H1 (cell line): ENCODE data around the gene RFPL3. TPM values are rescaled to one million over a fixed set of nuclear protein-coding genes. Genes with fewer than 3 reads are reported as not detected.
A peak's percentile ranks its signal among the peaks of the same experiment; 100 is the strongest.

Source experiments
- CTCF ChIA-PET: fragments of 300-600 bp; sonication (Branson Sonifier 250); formaldehyde crosslinking; loops from one replicate; lab custom pipeline; 2021; ENCODE audit not compliant: partially characterized antibody; lab: Charles Lee
- POLR2A ChIA-PET: fragments of 300-600 bp; sonication (Branson Sonifier 250); formaldehyde crosslinking; loops from one replicate; lab custom pipeline; 2021; ENCODE audit warnings: inconsistent platforms; ENCODE audit not compliant: partially characterized antibody; lab: Charles Lee
- DNase-seq, 2 experiments: peaks; one replicate each; pipeline versions ENCODE4 v3.0.0 to v3.0.0-alpha.2; 2010 to 2022; ENCODE audit warnings: low spot score in 2 of 2, low read depth in 1 of 2, mixed read lengths in 1 of 2
- FAIRE-seq: peaks from 2 replicates; lab custom pipeline; 2011; peaks lifted over from hg19 to GRCh38; lab: Jason Lieb, UNC
- H2AFZ ChIP-seq: 2 replicates; pipeline ENCODE4 v1.8.1; 2012; ENCODE audit warnings: low read length, inconsistent platforms
- H2AK5ac ChIP-seq: 2 replicates; pipeline ENCODE4 v1.6.1; 2013; ENCODE audit warnings: low read depth, low read length
- H2BK120ac ChIP-seq: replicated peaks from 2 replicates; pipeline ENCODE3; 2013; ENCODE audit warnings: low read depth, low read length, inconsistent platforms
- H2BK12ac ChIP-seq: 2 replicates; pipeline ENCODE4 v1.6.1; 2013; ENCODE audit warnings: low read depth, low read length
- H2BK15ac ChIP-seq: 2 replicates; pipeline ENCODE4 v1.6.1; 2013; ENCODE audit warnings: low read length
- H2BK20ac ChIP-seq: 2 replicates; pipeline ENCODE4 v1.6.1; 2013; ENCODE audit warnings: low read length
- H2BK5ac ChIP-seq: 2 replicates; pipeline ENCODE4 v1.6.1; 2013; ENCODE audit warnings: low read depth, low read length
- H3K14ac ChIP-seq: 2 replicates; pipeline ENCODE4 v1.6.1; 2013; ENCODE audit warnings: inconsistent platforms; ENCODE audit not compliant: insufficient read length
- H3K18ac ChIP-seq: 2 replicates; pipeline ENCODE4 v1.6.1; 2013; ENCODE audit warnings: low read length; ENCODE audit errors: extremely low read depth
- H3K23ac ChIP-seq: 2 replicates; pipeline ENCODE4 v1.6.1; 2013; ENCODE audit warnings: inconsistent platforms; ENCODE audit not compliant: insufficient read length
- H3K23me2 ChIP-seq: 2 replicates; pipeline ENCODE4 v1.6.1; 2013; ENCODE audit warnings: low read depth, low read length
- H3K27ac ChIP-seq: 2 replicates; pipeline ENCODE4 v1.6.1; 2011; ENCODE audit warnings: low read depth, low read length, inconsistent platforms
- H3K27me3 ChIP-seq, 4 experiments: replicated peaks in 1 of 4; 1 replicate in 1 of 4; 2 replicates in 3 of 4; pipeline versions ENCODE4 v1.6.1 to v1.8.1; 2011 to 2013; ENCODE audit warnings: low read length in 3 of 4, mild to moderate bottlenecking in 3 of 4, inconsistent platforms in 2 of 4, mixed read lengths in 2 of 4, moderate library complexity in 1 of 4; ENCODE audit not compliant: control insufficient read depth in 3 of 4, insufficient read depth in 3 of 4; ENCODE audit errors: extremely low read depth in 1 of 4
- H3K36me3 ChIP-seq, 4 experiments: 2 replicates each; pipeline versions ENCODE4 v1.6.1 to v1.8.1; 2011 to 2013; ENCODE audit warnings: mild to moderate bottlenecking in 4 of 4, low read length in 3 of 4, moderate library complexity in 2 of 4, control low read depth in 1 of 4, inconsistent platforms in 1 of 4; ENCODE audit not compliant: insufficient read depth in 4 of 4, control insufficient read depth in 2 of 4
- H3K4ac ChIP-seq: replicated peaks from 2 replicates; pipeline ENCODE3; 2013; ENCODE audit warnings: low read length, low read depth, mixed read lengths, inconsistent platforms; ENCODE audit not compliant: insufficient read length
- H3K4me1 ChIP-seq, 4 experiments: replicated peaks in 1 of 4; 1 replicate in 1 of 4; 2 replicates in 3 of 4; pipeline versions ENCODE4 v1.6.1 to v1.8.1; 2011 to 2013; ENCODE audit warnings: low read length in 3 of 4, inconsistent platforms in 2 of 4, mixed read lengths in 1 of 4; ENCODE audit not compliant: insufficient read depth in 4 of 4, control insufficient read depth in 3 of 4
- H3K4me2 ChIP-seq, 2 experiments: 2 replicates each; pipeline versions ENCODE4 v1.6.1 to v1.8.1; 2011 to 2013; ENCODE audit warnings: low read depth in 2 of 2, low read length in 2 of 2, control low read depth in 1 of 2, inconsistent platforms in 1 of 2, mild to moderate bottlenecking in 1 of 2; ENCODE audit not compliant: insufficient read depth in 1 of 2
- H3K4me3 ChIP-seq, 4 experiments: fragments of 200-600, 300-600 bp in 1 of 4; sonication (generic), shearing (Covaris generic), sonication (Bioruptor Twin) in 1 of 4; 2 replicates each; pipeline versions ENCODE4 v1.5.1 to v1.8.1; 2011 to 2016; ENCODE audit warnings: low read length in 4 of 4, low read depth in 3 of 4, control low read depth in 2 of 4, inconsistent platforms in 2 of 4, mild to moderate bottlenecking in 2 of 4, mixed read lengths in 1 of 4, moderate library complexity in 1 of 4; ENCODE audit not compliant: insufficient read depth in 2 of 4; ENCODE audit errors: extremely low read depth in 1 of 4
- H3K56ac ChIP-seq: replicated peaks from 2 replicates; pipeline ENCODE3; 2013; ENCODE audit warnings: low read depth, mild to moderate bottlenecking, mixed read lengths, low read length, inconsistent platforms; ENCODE audit not compliant: insufficient read length
- H3K79me1 ChIP-seq: 2 replicates; pipeline ENCODE4 v1.6.1; 2013; ENCODE audit warnings: low read depth, low read length, control low read depth
- H3K79me2 ChIP-seq, 2 experiments: 2 replicates each; pipeline versions ENCODE4 v1.6.1 to v1.8.1; 2012 to 2013; ENCODE audit warnings: low read length in 2 of 2, mild to moderate bottlenecking in 2 of 2, inconsistent platforms in 1 of 2; ENCODE audit not compliant: insufficient read depth in 2 of 2, control insufficient read depth in 1 of 2
- H3K9ac ChIP-seq, 4 experiments: replicated peaks in 1 of 4; 1 replicate in 1 of 4; 2 replicates in 3 of 4; pipeline versions ENCODE4 v1.6.1 to v1.8.1; 2011 to 2013; ENCODE audit warnings: low read depth in 3 of 4, low read length in 3 of 4, control low read depth in 2 of 4, mild to moderate bottlenecking in 2 of 4, moderate library complexity in 2 of 4, inconsistent platforms in 1 of 4; ENCODE audit errors: extremely low read depth in 1 of 4
- H3K9me3 ChIP-seq, 2 experiments: 2 replicates each; pipeline versions ENCODE4 v1.6.1 to v1.8.1; 2012 to 2013; ENCODE audit warnings: mild to moderate bottlenecking in 2 of 2, moderate library complexity in 2 of 2, control low read depth in 1 of 2, inconsistent platforms in 1 of 2, low read depth in 1 of 2, low read length in 1 of 2, mixed read lengths in 1 of 2; ENCODE audit not compliant: insufficient read depth in 2 of 2
- H4K20me1 ChIP-seq, 2 experiments: replicated peaks in 1 of 2; 2 replicates each; pipeline versions ENCODE3 to v1.8.1; 2011 to 2013; ENCODE audit warnings: inconsistent platforms in 2 of 2, low read length in 2 of 2, mild to moderate bottlenecking in 1 of 2; ENCODE audit not compliant: insufficient read depth in 2 of 2, control insufficient read depth in 1 of 2
- H4K5ac ChIP-seq: 2 replicates; pipeline ENCODE4 v1.6.1; 2013; ENCODE audit warnings: low read length, low read depth, mixed read lengths, inconsistent platforms; ENCODE audit not compliant: insufficient read length
- H4K8ac ChIP-seq: 2 replicates; pipeline ENCODE4 v1.8.0; 2013; ENCODE audit warnings: mild to moderate bottlenecking, moderate library complexity, low read length, inconsistent platforms; ENCODE audit not compliant: insufficient read depth; ENCODE audit errors: extremely low read depth
- H4K91ac ChIP-seq: replicated peaks from 2 replicates; pipeline ENCODE3; 2013; ENCODE audit warnings: low read length, mixed read lengths, inconsistent platforms; ENCODE audit not compliant: insufficient read length
- CREB1 ChIP-seq: IDR thresholded peaks from 2 replicates; pipeline ENCODE4 v1.6.1; 2012; ENCODE audit warnings: inconsistent platforms
- EP300 ChIP-seq, 2 experiments: IDR thresholded peaks; 1 replicate in 1 of 2; 2 replicates in 1 of 2; pipeline ENCODE4 v1.6.1; 2011 to 2012; ENCODE audit warnings: low read depth in 2 of 2, low read length in 2 of 2, mild to moderate bottlenecking in 2 of 2, borderline replicate concordance in 1 of 2, inconsistent platforms in 1 of 2, moderate library complexity in 1 of 2
- EZH2 ChIP-seq: fragments of 200-600 bp; sonication (generic); IDR thresholded peaks from 2 replicates; pipeline ENCODE4 v1.7.1; 2012; ENCODE audit warnings: low read depth, mild to moderate bottlenecking, moderate library complexity, low read length, inconsistent platforms; ENCODE audit not compliant: severe bottlenecking
- GTF2F1 ChIP-seq: IDR thresholded peaks from 2 replicates; pipeline ENCODE4 v1.6.1; 2012; ENCODE audit warnings: low read depth, low read length, improper control_type of control experiment, borderline replicate concordance
- JUN ChIP-seq: IDR thresholded peaks from 2 replicates; pipeline ENCODE4 v1.6.1; 2011; ENCODE audit warnings: low read depth, mild to moderate bottlenecking, improper control_type of control experiment, low read length
- RBBP5 ChIP-seq: IDR thresholded peaks from 2 replicates; pipeline ENCODE4 v1.7.1; 2012; ENCODE audit warnings: low read depth, mild to moderate bottlenecking, inconsistent platforms, low read length, moderate library complexity, borderline replicate concordance
- USF2 ChIP-seq: IDR thresholded peaks from 2 replicates; pipeline ENCODE4 v1.6.1; 2011; ENCODE audit warnings: low read length, improper control_type of control experiment
- WGBS, 2 experiments: shearing (Covaris generic) in 1 of 2; methylation state at CpG; one replicate each; pipeline versions ENCODE4 v1.1.6 to v1.1.7; 2013 to 2015; ENCODE audit warnings: low lambda C conversion rate in 2 of 2, mixed read lengths in 2 of 2, inconsistent platforms in 1 of 2, low coverage in 1 of 2, missing lambda C conversion rate in 1 of 2; ENCODE audit not compliant: insufficient replicate concordance in 2 of 2, insufficient coverage in 1 of 2, insufficient read length in 1 of 2; ENCODE audit errors: extremely low coverage in 1 of 2, missing lambda C conversion rate in 1 of 2; 5-methylcytosine and 5-hydroxymethylcytosine counted together
- polyA plus RNA-seq, 7 experiments: library from polyadenylated mRNA; depleted of rRNA in 3 of 7; stranded (reverse) in 5 of 7; unstranded in 2 of 7; fragments of >200 nt in 5 of 7; fragments of 200-250 nt in 2 of 7; gene quantifications; 1 replicate in 5 of 7; 2 replicates in 1 of 7; 4 replicates in 1 of 7; pipeline versions ENCODE4 v1.2.1 to v1.2.3, GENCODE V29; 2011 to 2013; ENCODE audit warnings: missing spikeins in 2 of 7, mixed read lengths in 2 of 7
- total RNA-seq: library from RNA; stranded (reverse); fragmentation: NEBNext Ultra II Directional; extraction: Animal tissue kit (Norgen Biotek cat#: 25700); gene quantifications from 2 replicates; pipeline ENCODE4 v1.2.1, GENCODE V29; 2021

RFPL3 gene
- total and polyA plus RNA-seq, 2 of the 8 experiments (the other 6 are each of a cell fraction or from before 2014, with no cell fraction given) = 0.08 to 0.24 TPM

DNA sequence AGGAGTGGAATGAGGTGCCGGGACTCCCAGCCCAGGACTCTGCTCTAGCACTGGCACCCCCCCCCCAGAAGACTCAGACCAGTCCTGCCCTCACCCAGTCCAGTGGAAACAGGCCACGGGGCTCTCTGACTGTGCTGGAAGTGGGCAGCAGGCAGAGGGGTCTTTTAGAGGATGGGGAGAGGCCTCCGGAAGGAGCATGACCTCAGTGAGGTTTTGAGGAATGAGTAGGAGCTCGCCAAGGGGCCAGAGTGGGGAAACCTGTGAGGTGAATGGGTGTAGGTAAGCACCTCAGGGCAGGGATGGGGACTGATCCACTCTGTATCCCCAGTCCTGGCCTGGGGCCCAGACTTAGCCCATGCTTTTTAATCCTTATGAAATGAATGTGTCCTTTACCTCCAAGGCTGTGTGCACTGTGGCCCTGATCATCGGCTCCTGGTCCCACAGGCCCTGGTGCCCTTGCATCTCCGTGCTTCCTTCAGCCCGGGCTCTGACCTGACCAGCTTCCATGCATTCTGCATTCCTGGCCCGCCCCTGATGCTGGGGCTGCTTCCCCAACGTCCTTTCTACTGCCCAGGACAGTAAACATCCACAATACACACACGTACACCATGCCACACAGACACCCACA, 24.4 kb upstream of the RFPL3 start:
- Histone ChIP-seq H3K79me2 (no peaks in the 10 kb centered on the region), H2BK120ac (no peak overlapping the region), H3K27me3 (peaks cover 0 to 1% (median 0%) of the 10 kb centered on the region in 4 experiments; a peak in 1 of 7 replicates), H3K4me3 (no peak overlapping the region), H4K5ac (no peak overlapping the region), H3K18ac (no peak overlapping the region), H4K8ac (peak overlapping the region; percentile 59; the same call in 1 of the 2 replicates), H2BK12ac (peak overlapping the region; percentile 61; the same call in 1 of the 2 replicates), H3K79me1 (0 out of 2 replicates have a peak, but pooled peaks cover 3% of the 10 kb centered on the region), H3K14ac (no peak overlapping the region), H2BK15ac (peak overlapping the region; percentile 32), H2AK5ac (peak overlapping the region; percentile 94), H2BK5ac (peak overlapping the region; percentile 36; the same call in 1 of the 2 replicates), H2AFZ (no peak overlapping the region)
- no peak for FAIRE-seq
- WGBS, 2 experiments = 87% methylated on average over 10 of the region's 10 CpGs; no CpG with 5 or more reads in 1 of the 2 experiments
- TF ChIP-seq EZH2 (no peak), EP300 (IDR thresholded peaks at IDR 0.05; ENCODE audit: borderline replicate concordance in 1 of 2, low read depth in 2 of 2, low read length in 2 of 2) (no peak), USF2 (no peak), CREB1 (no peak), GTF2F1 (no peak), JUN (no peak), RBBP5 (no peak)
- TF ChIP-seq, all 59 proteins: peak for 0
- peaks cover 15% of the 10 kb centered on the region; the same call in 1 of the 2 replicates for H3K23me2 ChIP-seq
- CTCF ChIA-PET = no interaction called here
- H4K20me1 ChIP-seq = peaks cover 0 to 4% of the 10 kb centered on the region in 2 experiments
- H3K23ac ChIP-seq = no peak overlapping the region
- H3K4me2 ChIP-seq = no peak overlapping the region
- peak overlapping the region; percentile 77 for H2BK20ac ChIP-seq
- no peak overlapping the region for H3K56ac ChIP-seq
- H3K4ac ChIP-seq = no peak overlapping the region
- H4K91ac ChIP-seq = peak overlapping the region; percentile 88
- H3K9me3 ChIP-seq = no peaks in the 10 kb centered on the region
- no peak overlapping the region for H3K9ac ChIP-seq
- POLR2A ChIA-PET = no interaction called here
- peaks cover 4 to 13% (median 6%) of the 10 kb centered on the region in 4 experiments; a peak in 5 of 7 replicates for H3K4me1 ChIP-seq
- no peak overlapping the region for H3K27ac ChIP-seq
- DNase-seq = peak in 1 of 2 experiments; percentile 37
- H3K36me3 ChIP-seq = no peaks in the 10 kb centered on the region
